GM12878 (cell line): Measurements from ENCODE around the gene RASL11A. TPM values are rescaled to one million over a fixed set of nuclear protein-coding genes. Genes with fewer than 3 reads are reported as not detected.

ENCODE experiments used
- ATAC-seq: fragments of 200-7000 bp; cut with Tn5 transposase; 3 replicates; pipeline ENCODE4 v1.9.1; 2020; ENCODE audit warnings: mild to moderate bottlenecking, moderate library complexity
- BruUV-seq: library from RNA; stranded (reverse); fragments of 400-500 nt; replicated peaks from 2 replicates; lab custom pipeline; 2021; lab: Mats Ljungman, UMichigan
- CTCF ChIA-PET: fragments of 300-600 bp; sonication (Branson Sonifier 250); formaldehyde crosslinking; extraction: SDS; loops from one replicate; lab custom pipeline; 2021; ENCODE audit warnings: inconsistent platforms; lab: Yijun Ruan, JAX
- POLR2A ChIA-PET: fragments of 350-600 bp; formaldehyde crosslinking; extraction: SDS; loops from one replicate; lab custom pipeline; 2021; ENCODE audit warnings: inconsistent platforms; lab: Charles Lee
- RAD21 ChIA-PET: fragments of 300-600 bp; sonication (Branson Sonifier 250); formaldehyde crosslinking; loops from one replicate; lab custom pipeline; 2023; ENCODE audit warnings: antibody characterized with exemption; ENCODE audit not compliant: unreplicated experiment; lab: Charles Lee
- SMC1A ChIA-PET: fragments of 300-600 bp; sonication (Branson Sonifier 250); formaldehyde crosslinking; loops from one replicate; lab custom pipeline; 2023; ENCODE audit not compliant: unreplicated experiment, uncharacterized antibody; lab: Charles Lee
- DNase-seq: peaks from one replicate; pipeline ENCODE4 v3.0.0-alpha.2; 2011; ENCODE audit warnings: low read depth, low spot score
- FAIRE-seq: peaks from 3 replicates; lab custom pipeline; 2011; peaks lifted over from hg19 to GRCh38; lab: Jason Lieb, UNC
- H2AFZ ChIP-seq: 2 replicates; pipeline ENCODE4 v1.6.0; 2011; ENCODE audit warnings: low read depth, low read length, control low read depth; ENCODE audit not compliant: control insufficient read depth
- H3K27ac ChIP-seq: 2 replicates; pipeline ENCODE4 v1.5.1; 2011; ENCODE audit warnings: control low read depth; ENCODE audit not compliant: control insufficient read depth, insufficient read depth
- H3K27me3 ChIP-seq, 2 experiments: replicated peaks in 1 of 2; 2 replicates each; pipeline versions ENCODE4 v1.6.0 to v1.6.1; 2011; ENCODE audit warnings: low read length in 1 of 2; ENCODE audit not compliant: control insufficient read depth in 2 of 2, insufficient read depth in 2 of 2
- H3K36me3 ChIP-seq, 2 experiments: 2 replicates each; pipeline ENCODE4 v1.5.1; 2011; ENCODE audit warnings: low read length in 1 of 2; ENCODE audit not compliant: control insufficient read depth in 2 of 2, insufficient read depth in 2 of 2
- H3K4me1 ChIP-seq: 2 replicates; pipeline ENCODE4 v1.6.1; 2011; ENCODE audit warnings: mild to moderate bottlenecking, low read length, moderate library complexity, mixed read lengths; ENCODE audit not compliant: control insufficient read depth, insufficient read depth
- H3K4me2 ChIP-seq: 2 replicates; pipeline ENCODE4 v1.6.0; 2011; ENCODE audit warnings: control low read depth; ENCODE audit not compliant: control insufficient read depth, insufficient read depth
- H3K4me3 ChIP-seq: fragments of 200-600 bp; sonication (generic); 2 replicates; pipeline ENCODE4 v1.5.1; 2016
- H3K79me2 ChIP-seq: 2 replicates; pipeline ENCODE4 v1.6.0; 2011; ENCODE audit warnings: low read length; ENCODE audit not compliant: control insufficient read depth, insufficient read depth
- H3K9ac ChIP-seq: 2 replicates; pipeline ENCODE4 v1.8.0; 2011; ENCODE audit warnings: low read length, control low read depth, mixed read lengths; ENCODE audit not compliant: control insufficient read depth, insufficient read depth
- H3K9me3 ChIP-seq: replicated peaks from 3 replicates; pipeline ENCODE4 v1.5.1; 2011; ENCODE audit warnings: mild to moderate bottlenecking, low read length; ENCODE audit not compliant: control insufficient read depth, insufficient read depth
- H4K20me1 ChIP-seq: 2 replicates; pipeline ENCODE4 v1.6.0; 2011; ENCODE audit not compliant: control insufficient read depth, insufficient read depth
- CEBPZ ChIP-seq: fragments of 150-350 bp; IDR thresholded peaks from 2 replicates; pipeline ENCODE4 v1.6.1; 2016; ENCODE audit warnings: low read depth, low read length
- CREB1 ChIP-seq: IDR thresholded peaks from 2 replicates; pipeline ENCODE4 v1.6.1; 2012; ENCODE audit warnings: low read depth, mild to moderate bottlenecking, inconsistent platforms
- DPF2 ChIP-seq: fragments of 450-650 bp; IDR thresholded peaks from 2 replicates; pipeline ENCODE4 v1.6.1; 2017; ENCODE audit warnings: mild to moderate bottlenecking
- EZH2 ChIP-seq: IDR thresholded peaks from 2 replicates; pipeline ENCODE4 v1.6.1; 2012; ENCODE audit warnings: low read depth, mild to moderate bottlenecking, control low read depth, inconsistent platforms, low read length, borderline replicate concordance; ENCODE audit not compliant: control insufficient read depth
- KLF5 ChIP-seq: fragments of 450-650 bp; IDR thresholded peaks from 2 replicates; pipeline ENCODE4 v1.6.1; 2014; ENCODE audit warnings: mild to moderate bottlenecking; ENCODE audit not compliant: partially characterized antibody
- LARP7 ChIP-seq: fragments of 450-650 bp; IDR thresholded peaks from 2 replicates; pipeline ENCODE4 v1.6.1; 2017; ENCODE audit warnings: mild to moderate bottlenecking
- MTA3 ChIP-seq: IDR thresholded peaks from 2 replicates; pipeline ENCODE4 v1.6.1; 2012; ENCODE audit warnings: low read length, inconsistent platforms, borderline replicate concordance
- NFYB ChIP-seq: IDR thresholded peaks from 2 replicates; pipeline ENCODE4 v1.6.1; 2011; ENCODE audit warnings: low read depth, mild to moderate bottlenecking, low read length, improper control_type of control experiment, moderate library complexity; ENCODE audit not compliant: insufficient read depth
- PAX5 ChIP-seq: IDR thresholded peaks from 2 replicates; pipeline ENCODE4 v1.6.1; 2011; ENCODE audit warnings: low read depth, low read length, borderline replicate concordance
- PML ChIP-seq: IDR thresholded peaks from 2 replicates; pipeline ENCODE4 v1.6.1; 2012; ENCODE audit warnings: low read length, inconsistent platforms
- POLR2A ChIP-seq: IDR thresholded peaks from 2 replicates; pipeline ENCODE4 v1.6.1; 2011; ENCODE audit warnings: low read depth, mild to moderate bottlenecking, low read length
- POLR2AphosphoS2 ChIP-seq: IDR thresholded peaks from 2 replicates; pipeline ENCODE4 v1.6.1; 2011; ENCODE audit warnings: low read depth, mild to moderate bottlenecking, low read length, improper control_type of control experiment, moderate library complexity
- POLR2AphosphoS5 ChIP-seq: IDR thresholded peaks from 2 replicates; pipeline ENCODE4 v1.6.1; 2011; ENCODE audit warnings: mild to moderate bottlenecking, low read length, inconsistent platforms
- ZBED1 ChIP-seq: IDR thresholded peaks from 2 replicates; pipeline ENCODE4 v1.6.1; 2016; ENCODE audit warnings: borderline replicate concordance
- WGBS: methylation state at CpG from one replicate; pipeline ENCODE4 v1.1.6; 2016; ENCODE audit warnings: low lambda C conversion rate; ENCODE audit not compliant: insufficient replicate concordance, insufficient coverage; ENCODE audit errors: missing lambda C conversion rate; 5-methylcytosine and 5-hydroxymethylcytosine counted together
- in situ Hi-C: fragments of 300-500 bp; cut with MboI; formaldehyde crosslinking; loops from 9 replicates; pipeline ENCODE4 v1.14.3; 2018; ENCODE audit warnings: mixed read lengths
- intact Hi-C: fragments of 100-400 bp; cut with micrococcal nuclease; formaldehyde crosslinking; loops from one replicate; pipeline ENCODE4 v1.14.2; 2022; ENCODE audit not compliant: unreplicated experiment
- polyA plus RNA-seq, 11 experiments: library from polyadenylated mRNA; depleted of rRNA in 4 of 11; unstranded in 6 of 11; stranded (reverse) in 5 of 11; fragments of >200 nt; fragmentation: Nextera tagmentation in 4 of 11; fragmentation: Illumina TruSeq in 1 of 11; extraction: Ambion mirVana in 4 of 11; extraction: Trizol in 1 of 11; gene quantifications; 1 replicate in 1 of 11; 2 replicates in 10 of 11; pipeline versions ENCODE4 v1.2.1 to v1.2.3, GENCODE V29; 2011 to 2016; ENCODE audit warnings: inconsistent platforms in 2 of 11, missing spikeins in 2 of 11, low read depth in 1 of 11
- total RNA-seq, 4 experiments: library from RNA; depleted of rRNA in 3 of 4; stranded (reverse); fragments of >200 nt in 3 of 4; fragmentation: Illumina TruSeq in 1 of 4; extraction: Trizol in 1 of 4; gene quantifications; 2 replicates each; pipeline versions ENCODE4 v1.2.1 to v1.2.3, GENCODE V29; 2013 to 2021
- TF ChIP-seq, protein P1 (sequence below): fragments of 450-650 bp; IDR thresholded peaks from 2 replicates; pipeline ENCODE4 v1.6.1; 2016; ENCODE audit warnings: mild to moderate bottlenecking
- TF ChIP-seq, protein P2 (sequence below): IDR thresholded peaks from 2 replicates; pipeline ENCODE4 v1.6.1; 2011; ENCODE audit warnings: borderline replicate concordance, low read depth, mild to moderate bottlenecking, moderate library complexity, low read length; ENCODE audit not compliant: insufficient read depth, poor library complexity, severe bottlenecking
- TF ChIP-seq, protein P3 (sequence below): IDR thresholded peaks from 2 replicates; pipeline ENCODE4 v1.6.1; 2011; ENCODE audit warnings: mild to moderate bottlenecking, low read depth, low read length, moderate library complexity; ENCODE audit not compliant: insufficient replicate concordance

RASL11A gene
- total and polyA plus RNA-seq, 10 of the 15 experiments (the other 5 are each of a cell fraction or from before 2014, with no cell fraction given): 0.04 to 1.3 (median 0.41) TPM; not detected in 1

GRCh38 chr13:27257648-27258253 is 12.9 kb upstream of the RASL11A start:
- H3K27ac ChIP-seq: no peak overlapping the region
- H3K4me2 ChIP-seq: peak overlapping the region; percentile 32; the same call in 1 of the 2 replicates
- ChIA-PET POLR2A (interaction anchor here (0.5 kb wide), 1 partner anchor 79 kb away, joined by 3 read pairs; no protein-coding TSS in a partner anchor), RAD21 (interaction anchor here (1.2 kb wide), 1 partner anchor 125 kb away, joined by 4 read pairs; no protein-coding TSS in a partner anchor), SMC1A (interaction anchor here (1.6 kb wide), 1 partner anchor 10 kb away, joined by 5 read pairs; no protein-coding TSS in a partner anchor), CTCF (no interaction called here)
- WGBS: 68% methylated on average over 11 of the region's 11 CpGs
- H2AFZ ChIP-seq: no peak overlapping the region
- ATAC-seq (no peak; the same call in 2 of the 3 replicates), DNase-seq (no peak), FAIRE-seq (no peak)
- intact Hi-C loops: loop anchor here (2.0 kb wide), 1 partner anchor 85 kb away; no protein-coding TSS in a partner anchor
- BruUV-seq: no TSS peak
- in situ Hi-C loops: no loop called here
- H3K4me1 ChIP-seq: peaks cover 9% of the 10 kb centered on the region; the same call in 1 of the 2 replicates
- H3K36me3 ChIP-seq: peaks cover 8 to 21% of the 10 kb centered on the region in 2 experiments
- no peak overlapping the region for H3K9ac ChIP-seq
- H3K27me3 ChIP-seq: no peaks in the 10 kb centered on the region
- peaks cover 44% of the 10 kb centered on the region for H3K79me2 ChIP-seq
- TF ChIP-seq CEBPZ (no peak), DPF2 (no peak), ZBED1 (peak; percentile 80; the same call in 1 of the 2 replicates), POLR2AphosphoS2 (peak; percentile 25; the same call in 1 of the 2 replicates), POLR2AphosphoS5 (peak; percentile 78), MTA3 (peak; percentile 77; the same call in 1 of the 2 replicates), KLF5 (no peak), CREB1 (no peak), NFYB (no peak), PML (peak; percentile 51; the same call in 1 of the 2 replicates), LARP7 (no peak), POLR2A (peak; percentile 62), EZH2 (no peak), PAX5 (peak; percentile 9; the same call in 1 of the 2 replicates)
- TF ChIP-seq, protein P1, sequence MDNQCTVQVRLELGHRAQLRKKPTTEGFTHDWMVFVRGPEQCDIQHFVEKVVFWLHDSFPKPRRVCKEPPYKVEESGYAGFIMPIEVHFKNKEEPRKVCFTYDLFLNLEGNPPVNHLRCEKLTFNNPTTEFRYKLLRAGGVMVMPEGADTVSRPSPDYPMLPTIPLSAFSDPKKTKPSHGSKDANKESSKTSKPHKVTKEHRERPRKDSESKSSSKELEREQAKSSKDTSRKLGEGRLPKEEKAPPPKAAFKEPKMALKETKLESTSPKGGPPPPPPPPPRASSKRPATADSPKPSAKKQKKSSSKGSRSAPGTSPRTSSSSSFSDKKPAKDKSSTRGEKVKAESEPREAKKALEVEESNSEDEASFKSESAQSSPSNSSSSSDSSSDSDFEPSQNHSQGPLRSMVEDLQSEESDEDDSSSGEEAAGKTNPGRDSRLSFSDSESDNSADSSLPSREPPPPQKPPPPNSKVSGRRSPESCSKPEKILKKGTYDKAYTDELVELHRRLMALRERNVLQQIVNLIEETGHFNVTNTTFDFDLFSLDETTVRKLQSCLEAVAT: no peak
- TF ChIP-seq, protein P2, sequence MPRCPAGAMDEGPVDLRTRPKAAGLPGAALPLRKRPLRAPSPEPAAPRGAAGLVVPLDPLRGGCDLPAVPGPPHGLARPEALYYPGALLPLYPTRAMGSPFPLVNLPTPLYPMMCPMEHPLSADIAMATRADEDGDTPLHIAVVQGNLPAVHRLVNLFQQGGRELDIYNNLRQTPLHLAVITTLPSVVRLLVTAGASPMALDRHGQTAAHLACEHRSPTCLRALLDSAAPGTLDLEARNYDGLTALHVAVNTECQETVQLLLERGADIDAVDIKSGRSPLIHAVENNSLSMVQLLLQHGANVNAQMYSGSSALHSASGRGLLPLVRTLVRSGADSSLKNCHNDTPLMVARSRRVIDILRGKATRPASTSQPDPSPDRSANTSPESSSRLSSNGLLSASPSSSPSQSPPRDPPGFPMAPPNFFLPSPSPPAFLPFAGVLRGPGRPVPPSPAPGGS: peak; percentile 36
- TF ChIP-seq, protein P3, sequence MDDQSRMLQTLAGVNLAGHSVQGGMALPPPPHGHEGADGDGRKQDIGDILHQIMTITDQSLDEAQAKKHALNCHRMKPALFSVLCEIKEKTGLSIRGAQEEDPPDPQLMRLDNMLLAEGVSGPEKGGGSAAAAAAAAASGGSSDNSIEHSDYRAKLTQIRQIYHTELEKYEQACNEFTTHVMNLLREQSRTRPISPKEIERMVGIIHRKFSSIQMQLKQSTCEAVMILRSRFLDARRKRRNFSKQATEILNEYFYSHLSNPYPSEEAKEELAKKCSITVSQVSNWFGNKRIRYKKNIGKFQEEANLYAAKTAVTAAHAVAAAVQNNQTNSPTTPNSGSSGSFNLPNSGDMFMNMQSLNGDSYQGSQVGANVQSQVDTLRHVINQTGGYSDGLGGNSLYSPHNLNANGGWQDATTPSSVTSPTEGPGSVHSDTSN: no peak
- TF ChIP-seq, all 136 proteins: peak for 8
- Histone ChIP-seq H3K9me3 (no peaks in the 10 kb centered on the region), H3K4me3 (no peak overlapping the region), H4K20me1 (no peaks in the 10 kb centered on the region)
